ENCODE data around the gene DAGLA. TPM values are rescaled to one million over a fixed set of nuclear protein-coding genes. Genes with fewer than 3 reads are reported as not detected.
"Not testable (repeated sequence)": the region's sequence is repeated elsewhere in the genome, so short reads cannot be mapped to it uniquely, and the experiment has no call there.

Gene DAGLA
- total RNA-seq, 4 donors from 2014 or later = 1.5 to 4.9 (median 3.8) TPM

- H3K36me3 ChIP-seq = no peaks in the 10 kb centered on the region
- TF ChIP-seq CTCF (IDR thresholded peaks at IDR 0.05) (no peak), POLR2AphosphoS5 (IDR thresholded peaks at IDR 0.05) (no peak), POLR2A (IDR thresholded peaks at IDR 0.05; ENCODE audit: low read depth) (no peak), EP300 (IDR thresholded peaks at IDR 0.05) (no peak)
- no peak for DNase-seq (ENCODE audit: extremely low spot score)
- no peak overlapping the region for H3K4me3 ChIP-seq
- H3K4me1 ChIP-seq = peaks cover 0 to 7% (median 0%) of the 10 kb centered on the region in 4 donors
- no peaks in the 10 kb centered on the region for H3K9me3 ChIP-seq
- intact Hi-C loops (cut with DNase I) = no loop called here
- H3K27me3 ChIP-seq = peaks cover 0 to 41% (median 0%) of the 10 kb centered on the region in 4 donors
- H3K27ac ChIP-seq (replicated peaks in 1 of 4) = no peak overlapping the region
- WGBS = 26% methylated on average over 4 of the region's 7 CpGs
Observed at GRCh38 chr11:61654397-61654829, 25.8 kb upstream of the DAGLA start.

GRCh38 chr11:61655266-61656159 lies 24.7 kb upstream of the DAGLA start:
- DNase-seq (ENCODE audit: extremely low spot score); intact Hi-C loops (cut with DNase I); H3K4me3 ChIP-seq; H3K27ac ChIP-seq (replicated peaks in 1 of 4); H3K4me1 ChIP-seq; H3K36me3 ChIP-seq; H3K9me3 ChIP-seq: not testable (repeated sequence)
- H3K27me3 ChIP-seq = peaks cover 0 to 38% (median 0%) of the 10 kb centered on the region in 4 donors
- WGBS = 75% methylated on average over 11 of the region's 17 CpGs

GRCh38 chr11:61656347-61657077 lies 23.7 kb upstream of the DAGLA start:
- no peak for DNase-seq (ENCODE audit: extremely low spot score)
- H3K27me3 ChIP-seq = peaks cover 0 to 28% (median 0%) of the 10 kb centered on the region in 4 donors
- 89% methylated on average over 13 of the region's 13 CpGs for WGBS
- peaks cover 0 to 7% (median 0%) of the 10 kb centered on the region in 4 donors for H3K4me1 ChIP-seq
- no peak overlapping the region for H3K4me3 ChIP-seq
- no peak overlapping the region for H3K27ac ChIP-seq (replicated peaks in 1 of 4)
- no peak for TF ChIP-seq CTCF (IDR thresholded peaks at IDR 0.05)
- TF ChIP-seq POLR2AphosphoS5 (IDR thresholded peaks at IDR 0.05) = no peak
- no peak for TF ChIP-seq POLR2A (IDR thresholded peaks at IDR 0.05; ENCODE audit: low read depth)
- TF ChIP-seq EP300 (IDR thresholded peaks at IDR 0.05) = no peak
- H3K9me3 ChIP-seq = no peaks in the 10 kb centered on the region
- no peaks in the 10 kb centered on the region for H3K36me3 ChIP-seq
- intact Hi-C loops (cut with DNase I) = no loop called here

- Histone ChIP-seq H3K4me1 (peaks cover 0 to 7% (median 0%) of the 10 kb centered on the region in 4 donors), H3K36me3 (no peaks in the 10 kb centered on the region), H3K4me3 (no peak overlapping the region), H3K27me3 (peaks cover 0 to 17% (median 0%) of the 10 kb centered on the region in 4 donors), H3K27ac (replicated peaks in 1 of 4) (no peak overlapping the region), H3K9me3 (no peaks in the 10 kb centered on the region)
- 68% methylated on average over 11 of the region's 11 CpGs for WGBS
- no peak for DNase-seq (ENCODE audit: extremely low spot score)
- intact Hi-C loops (cut with DNase I) = no loop called here
- no peak for TF ChIP-seq CTCF (IDR thresholded peaks at IDR 0.05)
- TF ChIP-seq EP300 (IDR thresholded peaks at IDR 0.05) = no peak
- TF ChIP-seq POLR2AphosphoS5 (IDR thresholded peaks at IDR 0.05) = no peak
- TF ChIP-seq POLR2A (IDR thresholded peaks at IDR 0.05; ENCODE audit: low read depth) = no peak
Observed at GRCh38 chr11:61657566-61658290, 22.5 kb upstream of the DAGLA start.
